PC-9 (cell line): ENCODE data around the gene LTC4S. TPM values are rescaled to one million over a fixed set of nuclear protein-coding genes. Genes with fewer than 3 reads are reported as not detected.

Experiments used
- BruUV-seq: library from RNA; stranded (reverse); fragments of 400-500 nt; replicated peaks from 2 replicates; lab custom pipeline; 2021; lab: Mats Ljungman, UMichigan
- CTCF ChIA-PET: fragments of 300-600 bp; sonication (Branson Sonifier 250); formaldehyde crosslinking; loops from one replicate; lab custom pipeline; 2022; ENCODE audit warnings: antibody characterized with exemption; lab: Charles Lee
- POLR2A ChIA-PET: fragments of 300-600 bp; sonication (Branson Sonifier 250); formaldehyde crosslinking; loops from one replicate; lab custom pipeline; 2022; ENCODE audit warnings: antibody characterized with exemption; ENCODE audit not compliant: unreplicated experiment; lab: Charles Lee
- DNase-seq, 2 experiments: peaks; one replicate each; pipeline versions ENCODE4 v3.0.0 to v3.0.0-alpha.2; 2015 to 2022; ENCODE audit warnings: mixed read lengths in 1 of 2
- H2AFZ ChIP-seq: fragments of 200-600 bp; sonication (generic); 2 replicates; pipeline ENCODE4 v1.8.1; 2017; ENCODE audit warnings: antibody characterized with exemption
- H3F3A ChIP-seq: fragments of 200-600 bp; sonication (generic); 2 replicates; pipeline ENCODE4 v1.8.1; 2017; ENCODE audit warnings: antibody characterized with exemption, mild to moderate bottlenecking, low read depth; ENCODE audit not compliant: insufficient read depth
- H3K27ac ChIP-seq: fragments of 200-600 bp; sonication (generic); 2 replicates; pipeline ENCODE4 v1.6.1; 2016; ENCODE audit warnings: mixed run types
- H3K27me3 ChIP-seq: fragments of 200-600 bp; sonication (generic); 2 replicates; pipeline ENCODE4 v1.6.1; 2016; ENCODE audit warnings: low read depth, mixed run types; ENCODE audit not compliant: insufficient read depth
- H3K36me3 ChIP-seq: fragments of 200-600 bp; sonication (generic); 2 replicates; pipeline ENCODE4 v1.6.1; 2016; ENCODE audit warnings: low read depth, mixed run types
- H3K4me1 ChIP-seq: fragments of 200-600 bp; sonication (generic); replicated peaks from 2 replicates; pipeline ENCODE4 v1.6.1; 2016; ENCODE audit warnings: mixed run types; ENCODE audit not compliant: insufficient read depth
- H3K4me2 ChIP-seq: fragments of 200-600 bp; sonication (generic); 2 replicates; pipeline ENCODE4 v1.6.1; 2017; ENCODE audit warnings: mixed run types
- H3K4me3 ChIP-seq: fragments of 200-600 bp; sonication (generic); 2 replicates; pipeline ENCODE4 v1.6.1; 2016; ENCODE audit warnings: mixed run types
- H3K79me2 ChIP-seq: fragments of 200-600 bp; sonication (generic); 2 replicates; pipeline ENCODE4 v1.6.1; 2017; ENCODE audit warnings: low read depth, mixed run types
- H3K9me2 ChIP-seq: fragments of 200-600 bp; sonication (generic); 2 replicates; pipeline ENCODE4 v1.8.1; 2017; ENCODE audit warnings: mild to moderate bottlenecking; ENCODE audit not compliant: insufficient read depth
- H3K9me3 ChIP-seq: fragments of 200-600 bp; sonication (generic); 2 replicates; pipeline ENCODE4 v1.8.1; 2016; ENCODE audit warnings: low read depth; ENCODE audit not compliant: insufficient read depth
- H4K20me1 ChIP-seq: fragments of 200-600 bp; sonication (generic); 2 replicates; pipeline ENCODE4 v1.8.1; 2017; ENCODE audit not compliant: insufficient read depth
- EZH2 ChIP-seq: fragments of 200-600 bp; sonication (generic); IDR thresholded peaks from 2 replicates; pipeline ENCODE4 v1.8.0; 2017; ENCODE audit warnings: antibody characterized with exemption, low read depth
- intact Hi-C: fragments of 100-400 bp; cut with micrococcal nuclease; formaldehyde crosslinking; loops from one replicate; pipeline ENCODE4 v1.10.0; 2022; ENCODE audit not compliant: unreplicated experiment
- total RNA-seq: library from RNA; stranded (reverse); gene quantifications from 2 replicates; pipeline ENCODE4 v1.2.3, GENCODE V29; 2021
- TF ChIP-seq, protein P1 (sequence below): fragments of 200-600 bp; sonication (generic); conservative IDR thresholded peaks from 2 replicates; pipeline ENCODE4 v1.6.1; 2017; ENCODE audit warnings: mixed run types, antibody characterized with exemption, mild to moderate bottlenecking, moderate library complexity

LTC4S gene
- total RNA-seq, 1 experiment from 2014 or later, result 9.7 TPM

DNA sequence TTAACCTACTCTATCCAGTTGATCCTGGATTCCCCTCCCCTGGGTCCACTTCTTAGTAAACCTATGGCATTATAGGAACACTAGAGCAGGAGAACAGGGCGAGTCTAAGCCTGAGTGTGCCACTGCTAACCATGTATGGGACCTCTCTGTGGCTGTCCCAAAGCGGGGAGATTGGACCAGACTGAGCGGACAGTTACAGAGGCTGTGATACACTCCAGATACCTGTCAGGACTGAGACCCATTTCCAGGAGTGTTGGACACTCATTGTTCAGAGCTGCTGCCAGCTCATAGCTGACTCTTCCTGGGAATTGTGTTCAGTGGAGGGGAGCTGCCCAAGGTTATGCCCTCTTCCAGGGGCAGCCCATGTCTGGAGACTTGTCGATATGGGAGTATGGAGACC is 11.9 kb upstream of the LTC4S start:
- no peak for DNase-seq
- TF ChIP-seq, protein P1, sequence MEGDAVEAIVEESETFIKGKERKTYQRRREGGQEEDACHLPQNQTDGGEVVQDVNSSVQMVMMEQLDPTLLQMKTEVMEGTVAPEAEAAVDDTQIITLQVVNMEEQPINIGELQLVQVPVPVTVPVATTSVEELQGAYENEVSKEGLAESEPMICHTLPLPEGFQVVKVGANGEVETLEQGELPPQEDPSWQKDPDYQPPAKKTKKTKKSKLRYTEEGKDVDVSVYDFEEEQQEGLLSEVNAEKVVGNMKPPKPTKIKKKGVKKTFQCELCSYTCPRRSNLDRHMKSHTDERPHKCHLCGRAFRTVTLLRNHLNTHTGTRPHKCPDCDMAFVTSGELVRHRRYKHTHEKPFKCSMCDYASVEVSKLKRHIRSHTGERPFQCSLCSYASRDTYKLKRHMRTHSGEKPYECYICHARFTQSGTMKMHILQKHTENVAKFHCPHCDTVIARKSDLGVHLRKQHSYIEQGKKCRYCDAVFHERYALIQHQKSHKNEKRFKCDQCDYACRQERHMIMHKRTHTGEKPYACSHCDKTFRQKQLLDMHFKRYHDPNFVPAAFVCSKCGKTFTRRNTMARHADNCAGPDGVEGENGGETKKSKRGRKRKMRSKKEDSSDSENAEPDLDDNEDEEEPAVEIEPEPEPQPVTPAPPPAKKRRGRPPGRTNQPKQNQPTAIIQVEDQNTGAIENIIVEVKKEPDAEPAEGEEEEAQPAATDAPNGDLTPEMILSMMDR, result no peak
- TF ChIP-seq EZH2, result no peak
- no peaks in the 10 kb centered on the region for H3K9me2 ChIP-seq
- H3F3A ChIP-seq, result peaks cover 4% of the 10 kb centered on the region; the same call in 1 of the 2 replicates
- no peaks in the 10 kb centered on the region for H3K27me3 ChIP-seq
- H3K36me3 ChIP-seq, result no peaks in the 10 kb centered on the region
- H3K27ac ChIP-seq, result no peak overlapping the region
- BruUV-seq, result no TSS peak
- POLR2A ChIA-PET, result no interaction called here
- no peak overlapping the region for H2AFZ ChIP-seq
- H3K9me3 ChIP-seq, result no peaks in the 10 kb centered on the region
- CTCF ChIA-PET, result no interaction called here
- intact Hi-C loops, result no loop called here
- no peaks in the 10 kb centered on the region for H3K4me1 ChIP-seq
- H3K79me2 ChIP-seq, result no peaks in the 10 kb centered on the region
- H3K4me2 ChIP-seq, result no peak overlapping the region
- no peaks in the 10 kb centered on the region for H4K20me1 ChIP-seq
- no peak overlapping the region for H3K4me3 ChIP-seq

DNA sequence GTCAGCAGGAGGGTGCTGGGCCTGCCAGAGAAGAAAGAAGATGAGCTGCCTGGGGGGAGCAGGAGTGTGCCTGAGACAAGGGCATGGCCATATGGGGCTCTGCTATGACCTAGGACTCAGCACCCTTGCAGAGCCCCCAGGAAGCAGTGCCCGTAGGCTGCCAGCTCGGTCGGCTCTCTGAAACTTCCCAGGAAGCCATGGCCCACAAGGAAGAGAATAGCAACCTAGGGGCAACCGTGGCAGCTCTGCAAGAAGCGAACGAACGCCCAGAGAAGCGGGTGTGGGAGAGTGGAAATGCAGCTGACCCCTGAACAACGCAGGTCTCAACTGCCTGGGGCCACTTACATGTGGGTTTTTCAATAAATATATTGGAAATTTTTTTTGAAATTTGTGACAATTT is 10.7 kb upstream of the LTC4S start:
- no TSS peak for BruUV-seq
- Histone ChIP-seq H3K9me2 (no peaks in the 10 kb centered on the region), H2AFZ (no peak overlapping the region), H3K4me1 (no peaks in the 10 kb centered on the region), H3F3A (peaks cover 9% of the 10 kb centered on the region; the same call in 1 of the 2 replicates), H3K4me3 (no peak overlapping the region), H3K79me2 (no peaks in the 10 kb centered on the region), H4K20me1 (no peaks in the 10 kb centered on the region), H3K36me3 (no peaks in the 10 kb centered on the region), H3K27ac (no peak overlapping the region), H3K27me3 (no peaks in the 10 kb centered on the region), H3K4me2 (no peak overlapping the region), H3K9me3 (no peaks in the 10 kb centered on the region)
- TF ChIP-seq, protein P1, result no peak
- TF ChIP-seq EZH2, result no peak
- intact Hi-C loops, result no loop called here
- POLR2A ChIA-PET, result no interaction called here
- CTCF ChIA-PET, result no interaction called here
- DNase-seq, result no peak

DNA sequence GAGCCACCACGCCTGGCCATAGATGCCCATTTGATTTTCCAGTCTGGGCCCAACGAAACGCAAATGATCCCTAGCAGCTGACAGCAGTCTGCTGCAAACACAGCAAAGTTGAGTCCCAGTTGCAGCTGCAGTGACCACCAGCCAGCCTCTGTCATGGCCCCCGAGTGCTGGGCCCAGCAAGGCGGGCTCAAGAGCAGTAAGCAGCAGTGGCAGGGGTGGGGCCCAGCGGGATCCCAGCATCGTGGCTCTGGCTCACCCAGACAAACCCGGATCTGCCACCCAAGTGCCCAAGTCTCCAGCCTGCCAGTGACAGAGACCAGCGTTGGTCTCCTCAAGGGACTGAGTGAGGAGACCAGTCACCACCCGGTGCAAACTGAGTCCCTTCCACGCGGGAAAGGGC is 6.9 kb upstream of the LTC4S start:
- POLR2A ChIA-PET, result interaction anchor here (0.6 kb wide), 1 partner anchor 35 kb away, joined by 7 read pairs; no protein-coding TSS in a partner anchor
- no peak for TF ChIP-seq EZH2
- TF ChIP-seq, protein P1, result no peak
- Histone ChIP-seq H3K27me3 (no peaks in the 10 kb centered on the region), H3F3A (peaks cover 9% of the 10 kb centered on the region; the same call in 1 of the 2 replicates), H3K9me2 (no peaks in the 10 kb centered on the region), H3K36me3 (no peaks in the 10 kb centered on the region), H3K9me3 (no peaks in the 10 kb centered on the region), H2AFZ (no peak overlapping the region), H4K20me1 (no peaks in the 10 kb centered on the region), H3K27ac (no peak overlapping the region), H3K4me1 (no peaks in the 10 kb centered on the region), H3K4me2 (no peak overlapping the region), H3K79me2 (no peaks in the 10 kb centered on the region), H3K4me3 (no peak overlapping the region)
- intact Hi-C loops, result no loop called here
- DNase-seq, result no peak
- CTCF ChIA-PET, result no interaction called here
- no TSS peak for BruUV-seq
